Suppressor macrophage (primary cell): ENCODE data around the gene VWA1.
"Not testable (repeated sequence)": the region's sequence is repeated elsewhere in the genome, so short reads cannot be mapped to it uniquely, and the experiment has no call there.

ENCODE experiments used
- DNase-seq, 4 experiments: peaks; one replicate each; pipeline ENCODE4 v3.0.0-alpha.2; 2020 to 2022

The VWA1 gene

GRCh38 chr1:1437033-1437903 lies 1.8 kb downstream of the VWA1 start:
- no peak for DNase-seq

GRCh38 chr1:1437904-1438376 lies 2.5 kb downstream of the VWA1 start:
- DNase-seq: peak; percentile 34 to 68 (median 54)

- no peak for DNase-seq
Observed at GRCh38 chr1:1438531-1439381, 3.3 kb downstream of the VWA1 start.

GRCh38 chr1:1439546-1440261 lies 4.2 kb downstream of the VWA1 start:
- no peak for DNase-seq

GRCh38 chr1:1440262-1441001 lies 4.9 kb downstream of the VWA1 start:
- no peak for DNase-seq

GRCh38 chr1:1441002-1441888 lies 5.8 kb downstream of the VWA1 start:
- DNase-seq: peak; percentile 64 to 85 (median 72)

- DNase-seq: no peak
Observed at GRCh38 chr1:1442069-1442770, 6.7 kb downstream of the VWA1 start.

- DNase-seq: not testable (repeated sequence)
Observed at GRCh38 chr1:1446631-1447030, 11.1 kb downstream of the VWA1 start.

- DNase-seq: no peak
Observed at GRCh38 chr1:1449099-1449739, 13.7 kb downstream of the VWA1 start, which contains the start of gene ATAD3C. Gene ATAD3C (plus strand): TSS chr1:1449689. CDS start chr1:1450684, 995 bp downstream.

- not testable (repeated sequence) for DNase-seq
Observed at GRCh38 chr1:1450616-1451015, 15.1 kb downstream of the VWA1 start.

- no peak for DNase-seq
Observed at GRCh38 chr1:1451696-1452364, 16.3 kb downstream of the VWA1 start.

- DNase-seq: not testable (repeated sequence)
Observed at GRCh38 chr1:1452365-1452739, 16.9 kb downstream of the VWA1 start.

- DNase-seq: no peak
Observed at GRCh38 chr1:1452882-1453281, 17.4 kb downstream of the VWA1 start.

- not testable (repeated sequence) for DNase-seq
Observed at GRCh38 chr1:1454286-1455056, 19.0 kb downstream of the VWA1 start.

- DNase-seq: no peak
Observed at GRCh38 chr1:1455366-1455884, 19.9 kb downstream of the VWA1 start.

GRCh38 chr1:1455934-1456333 lies 20.4 kb downstream of the VWA1 start:
- DNase-seq: not testable (repeated sequence)

- not testable (repeated sequence) for DNase-seq
Observed at GRCh38 chr1:1456683-1457255, 21.3 kb downstream of the VWA1 start.

- DNase-seq: not testable (repeated sequence)
Observed at GRCh38 chr1:1459156-1459555, 23.7 kb downstream of the VWA1 start.
